IMR-90 (cell line): ENCODE measurements around the gene PLD4. TPM values are rescaled to one million over a fixed set of nuclear protein-coding genes. Genes with fewer than 3 reads are reported as not detected.

ENCODE experiments used
- ATAC-seq: fragments of 200-7000 bp; cut with Tn5 transposase; 2 replicates; pipeline ENCODE4 v1.9.1; 2020; ENCODE audit warnings: low read depth, mild to moderate bottlenecking, moderate library complexity
- BruUV-seq: library from RNA; stranded (reverse); fragments of 400-500 nt; replicated peaks from 2 replicates; lab custom pipeline; 2021; lab: Mats Ljungman, UMichigan
- CTCF ChIA-PET: fragments of 300-600 bp; formaldehyde crosslinking; extraction: SDS; loops from one replicate; lab custom pipeline; 2021; ENCODE audit warnings: antibody characterized with exemption; lab: Yijun Ruan, JAX
- POLR2A ChIA-PET: fragments of 300-600 bp; sonication (Branson Sonifier 250); formaldehyde crosslinking; loops from one replicate; lab custom pipeline; 2022; ENCODE audit warnings: antibody characterized with exemption; ENCODE audit not compliant: unreplicated experiment; lab: Charles Lee
- DNase-seq: peaks from one replicate; pipeline ENCODE4 v3.0.0; 2013
- H2AFZ ChIP-seq: replicated peaks from 2 replicates; pipeline ENCODE3; 2013; ENCODE audit warnings: low read length, mild to moderate bottlenecking; ENCODE audit not compliant: poor library complexity
- H2AK5ac ChIP-seq: 2 replicates; pipeline ENCODE4 v1.6.1; 2013; ENCODE audit warnings: low read depth, low read length, inconsistent platforms
- H2AK9ac ChIP-seq: replicated peaks from 2 replicates; pipeline ENCODE3; 2013; ENCODE audit warnings: mild to moderate bottlenecking, low read depth, low read length, moderate library complexity; ENCODE audit not compliant: poor library complexity
- H2BK120ac ChIP-seq: 2 replicates; pipeline ENCODE4 v1.6.1; 2013; ENCODE audit warnings: low read depth, low read length, inconsistent platforms
- H2BK15ac ChIP-seq: 3 replicates; pipeline ENCODE4 v1.6.1; 2013; ENCODE audit warnings: low read depth, low read length, inconsistent platforms
- H2BK20ac ChIP-seq: 2 replicates; pipeline ENCODE4 v1.6.1; 2013; ENCODE audit warnings: low read depth, mild to moderate bottlenecking, inconsistent platforms, low read length, moderate library complexity
- H2BK5ac ChIP-seq: 2 replicates; pipeline ENCODE4 v1.6.1; 2013; ENCODE audit warnings: mild to moderate bottlenecking, low read depth, low read length, inconsistent platforms; ENCODE audit not compliant: poor library complexity, severe bottlenecking
- H3K14ac ChIP-seq: replicated peaks from 2 replicates; pipeline ENCODE4 v1.6.1; 2013; ENCODE audit warnings: low read depth, low read length, inconsistent platforms
- H3K18ac ChIP-seq: 2 replicates; pipeline ENCODE4 v1.6.1; 2013; ENCODE audit warnings: low read depth, low read length, control low read depth
- H3K23ac ChIP-seq: 2 replicates; pipeline ENCODE4 v1.6.1; 2013; ENCODE audit warnings: low read depth, low read length, inconsistent platforms
- H3K27ac ChIP-seq: 2 replicates; pipeline ENCODE4 v1.5.1; 2013; ENCODE audit warnings: mild to moderate bottlenecking, control low read depth, low read length; ENCODE audit not compliant: insufficient read depth
- H3K27me3 ChIP-seq: 2 replicates; pipeline ENCODE4 v1.6.1; 2013; ENCODE audit warnings: low read length; ENCODE audit not compliant: control insufficient read depth, insufficient read depth
- H3K36me3 ChIP-seq: 2 replicates; pipeline ENCODE4 v1.6.1; 2013; ENCODE audit warnings: low read length, mixed read lengths; ENCODE audit not compliant: control insufficient read depth, insufficient read depth
- H3K4ac ChIP-seq: 2 replicates; pipeline ENCODE4 v1.6.1; 2013; ENCODE audit warnings: low read depth, low read length, inconsistent platforms
- H3K4me1 ChIP-seq: 2 replicates; pipeline ENCODE4 v1.6.1; 2013; ENCODE audit warnings: low read length, mixed read lengths; ENCODE audit not compliant: control insufficient read depth, insufficient read depth
- H3K4me2 ChIP-seq: 2 replicates; pipeline ENCODE4 v1.6.1; 2013; ENCODE audit warnings: low read depth, mild to moderate bottlenecking, control low read depth, low read length, moderate library complexity
- H3K4me3 ChIP-seq: 2 replicates; pipeline ENCODE4 v1.5.1; 2013; ENCODE audit warnings: low read depth, mild to moderate bottlenecking, control low read depth, low read length, moderate library complexity; ENCODE audit not compliant: insufficient read depth
- H3K56ac ChIP-seq: 2 replicates; pipeline ENCODE4 v1.6.1; 2013; ENCODE audit warnings: low read length, inconsistent platforms; ENCODE audit not compliant: insufficient read depth; ENCODE audit errors: extremely low read depth
- H3K79me1 ChIP-seq, 2 experiments: 2 replicates each; pipeline ENCODE4 v1.6.1; 2013; ENCODE audit warnings: low read length in 2 of 2, inconsistent platforms in 1 of 2, low read depth in 1 of 2
- H3K9ac ChIP-seq: 2 replicates; pipeline ENCODE4 v1.6.1; 2013; ENCODE audit warnings: low read depth, low read length, control low read depth
- H3K9me1 ChIP-seq: 2 replicates; pipeline ENCODE4 v1.6.1; 2013; ENCODE audit warnings: low read length, inconsistent platforms; ENCODE audit not compliant: insufficient read depth
- H3K9me3 ChIP-seq: 2 replicates; pipeline ENCODE4 v1.6.1; 2013; ENCODE audit warnings: low read length; ENCODE audit not compliant: control insufficient read depth, insufficient read depth
- H4K20me1 ChIP-seq: 2 replicates; pipeline ENCODE4 v1.6.1; 2013; ENCODE audit warnings: low read length, inconsistent platforms; ENCODE audit not compliant: insufficient read depth
- H4K5ac ChIP-seq: 2 replicates; pipeline ENCODE4 v1.6.1; 2013; ENCODE audit warnings: mild to moderate bottlenecking, low read depth, low read length, control low read depth
- H4K8ac ChIP-seq, 2 experiments: 2 replicates each; pipeline ENCODE4 v1.6.1; 2013; ENCODE audit warnings: low read depth in 2 of 2, low read length in 2 of 2, control low read depth in 1 of 2, inconsistent platforms in 1 of 2
- H4K91ac ChIP-seq: 2 replicates; pipeline ENCODE4 v1.6.1; 2013; ENCODE audit warnings: low read depth, low read length, inconsistent platforms; ENCODE audit not compliant: insufficient read depth
- CEBPB ChIP-seq: IDR thresholded peaks from 2 replicates; pipeline ENCODE4 v1.6.1; 2012; ENCODE audit warnings: low read depth, low read length, improper control_type of control experiment
- CHD1 ChIP-seq: IDR thresholded peaks from 2 replicates; pipeline ENCODE4 v1.6.1; 2012; ENCODE audit warnings: low read depth, low read length, improper control_type of control experiment
- MAFK ChIP-seq: IDR thresholded peaks from 2 replicates; pipeline ENCODE4 v1.6.1; 2012; ENCODE audit warnings: low read depth, low read length, improper control_type of control experiment
- MAZ ChIP-seq: IDR thresholded peaks from 2 replicates; pipeline ENCODE4 v1.6.1; 2012; ENCODE audit warnings: low read depth, mild to moderate bottlenecking, low read length, improper control_type of control experiment, moderate library complexity, borderline replicate concordance
- MXI1 ChIP-seq: IDR thresholded peaks from 2 replicates; pipeline ENCODE4 v1.6.1; 2012; ENCODE audit warnings: low read depth, mild to moderate bottlenecking, low read length, moderate library complexity, borderline replicate concordance
- POLR2A ChIP-seq: IDR thresholded peaks from 2 replicates; pipeline ENCODE4 v1.6.1; 2012; ENCODE audit warnings: mild to moderate bottlenecking, low read depth, low read length
- RAD21 ChIP-seq: IDR thresholded peaks from 2 replicates; pipeline ENCODE4 v1.6.1; 2012; ENCODE audit warnings: low read length, improper control_type of control experiment
- RCOR1 ChIP-seq: IDR thresholded peaks from 2 replicates; pipeline ENCODE4 v1.6.1; 2012; ENCODE audit warnings: mild to moderate bottlenecking, low read length, improper control_type of control experiment; ENCODE audit not compliant: insufficient replicate concordance
- RFX5 ChIP-seq: IDR thresholded peaks from 2 replicates; pipeline ENCODE4 v1.8.0; 2012; ENCODE audit warnings: low read depth, mild to moderate bottlenecking, low read length, moderate library complexity
- SMC3 ChIP-seq: fragments of 150-350 bp; IDR thresholded peaks from 2 replicates; pipeline ENCODE4 v1.6.1; 2016; ENCODE audit warnings: low read depth, mild to moderate bottlenecking, antibody characterized with exemption, low read length, moderate library complexity
- WGBS, 2 experiments: methylation state at CpG; one replicate each; pipeline versions ENCODE4 v1.1.5 to v1.1.7; 2013; ENCODE audit warnings: missing lambda C conversion rate in 2 of 2; ENCODE audit not compliant: insufficient read length in 1 of 2; ENCODE audit errors: extremely low coverage in 2 of 2; 5-methylcytosine and 5-hydroxymethylcytosine counted together
- dilution Hi-C: fragments of 300-500 bp; cut with HindIII; formaldehyde crosslinking; loops from one replicate; pipeline ENCODE4 v1.14.3; 2018; ENCODE audit warnings: low sequenced_read_pairs; ENCODE audit not compliant: unreplicated experiment
- in situ Hi-C: fragments of 300-500 bp; cut with MboI; formaldehyde crosslinking; loops from 3 replicates; pipeline ENCODE4 v1.14.3; 2019; ENCODE audit warnings: low sequenced_read_pairs, inconsistent platforms, mixed read lengths
- intact Hi-C: fragments of 100-400 bp; cut with micrococcal nuclease; formaldehyde crosslinking; loops from 2 replicates; pipeline ENCODE4 v1.10.0; 2022
- polyA plus RNA-seq, 3 experiments: library from polyadenylated mRNA; depleted of rRNA; stranded (reverse); fragments of >200 nt; gene quantifications; 2 replicates each; pipeline ENCODE4 v1.2.3, GENCODE V29; 2012; ENCODE audit warnings: low replicate concordance in 1 of 3
- total RNA-seq: library from RNA; depleted of rRNA; stranded (reverse); fragments of >200 nt; gene quantifications from 2 replicates; pipeline ENCODE4 v1.2.3, GENCODE V29; 2012
- TF ChIP-seq, protein P1 (sequence below): fragments of 150-350 bp; IDR thresholded peaks from 2 replicates; pipeline ENCODE4 v1.6.1; 2017; ENCODE audit warnings: mild to moderate bottlenecking, antibody characterized with exemption, low read length, low read depth
- TF ChIP-seq, protein P2 (sequence below): conservative IDR thresholded peaks from 2 replicates; pipeline ENCODE4 v1.5.1; 2012; ENCODE audit warnings: mild to moderate bottlenecking, low read depth, low read length, improper control_type of control experiment

The PLD4 gene
- total and polyA plus RNA-seq, 2 of the 4 experiments (the other 2 are of a cell fraction): 0.05 TPM; not detected in 1

DNA sequence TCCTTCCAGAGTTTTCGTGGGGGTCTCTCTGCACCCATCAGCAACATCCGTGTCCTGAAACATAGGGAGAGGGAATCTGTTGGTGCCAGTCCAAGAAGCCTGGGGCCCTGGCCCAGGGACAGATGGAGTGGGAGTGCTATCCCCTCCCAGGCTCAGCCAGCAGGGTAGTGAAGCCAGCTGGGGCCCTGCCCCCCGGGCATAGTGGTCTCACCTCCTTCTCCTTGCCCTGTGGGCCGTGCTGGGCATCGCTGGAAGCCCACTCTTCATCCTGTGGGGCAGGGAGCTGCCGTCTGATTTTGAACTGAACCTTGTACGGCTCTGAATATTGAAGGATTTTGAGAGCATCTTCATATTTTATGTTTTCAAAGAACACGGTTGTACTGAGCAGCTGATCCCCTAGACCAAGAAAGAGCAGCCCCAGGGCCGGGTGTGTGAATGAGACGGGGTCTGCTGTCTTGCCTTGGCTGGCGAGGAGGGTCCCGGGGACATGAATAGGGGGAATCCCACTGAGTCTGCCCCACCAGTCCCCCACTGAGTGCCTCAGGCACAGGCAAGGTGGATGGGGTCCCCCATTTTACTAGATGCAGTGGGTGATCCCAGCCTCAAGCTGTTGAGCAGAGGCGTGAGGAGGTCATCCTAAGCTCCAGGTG lies 30.2 kb downstream of the PLD4 start:
- no peak overlapping the region for H3K23ac ChIP-seq
- H3K36me3 ChIP-seq: peaks cover 2% of the 10 kb centered on the region; the same call in 1 of the 2 replicates
- H3K4ac ChIP-seq: no peak overlapping the region
- H3K9ac ChIP-seq: no peak overlapping the region
- H3K9me1 ChIP-seq: no peaks in the 10 kb centered on the region
- CTCF ChIA-PET: no interaction called here
- H3K9me3 ChIP-seq: no peaks in the 10 kb centered on the region
- H4K5ac ChIP-seq: no peak overlapping the region
- dilution Hi-C loops (no loop called here), in situ Hi-C loops (no loop called here), intact Hi-C loops (no loop called here)
- no peak overlapping the region for H3K4me2 ChIP-seq
- no peak overlapping the region for H3K27ac ChIP-seq
- H2AK9ac ChIP-seq: no peak overlapping the region
- no peak overlapping the region for H3K56ac ChIP-seq
- POLR2A ChIA-PET: no interaction called here
- H2BK120ac ChIP-seq: no peak overlapping the region
- no peak overlapping the region for H2BK20ac ChIP-seq
- no peak overlapping the region for H3K18ac ChIP-seq
- H4K8ac ChIP-seq: no peak overlapping the region
- H3K4me1 ChIP-seq: no peaks in the 10 kb centered on the region
- H3K79me1 ChIP-seq: no peaks in the 10 kb centered on the region
- H2BK5ac ChIP-seq: no peak overlapping the region
- no peak overlapping the region for H3K14ac ChIP-seq
- H3K4me3 ChIP-seq: no peak overlapping the region
- no TSS peak for BruUV-seq
- ATAC-seq (no peak), DNase-seq (no peak)
- H4K91ac ChIP-seq: no peak overlapping the region
- 78% methylated on average over 4 of the region's 13 CpGs; no CpG with 5 or more reads in 1 of the 2 experiments for WGBS, 2 experiments
- H3K27me3 ChIP-seq: no peaks in the 10 kb centered on the region; the same call in 1 of the 2 replicates
- TF ChIP-seq MXI1 (no peak), POLR2A (no peak), RCOR1 (no peak), RFX5 (no peak), SMC3 (no peak), MAFK (no peak), CEBPB (no peak), RAD21 (no peak), MAZ (no peak), CHD1 (no peak)
- TF ChIP-seq, protein P1, sequence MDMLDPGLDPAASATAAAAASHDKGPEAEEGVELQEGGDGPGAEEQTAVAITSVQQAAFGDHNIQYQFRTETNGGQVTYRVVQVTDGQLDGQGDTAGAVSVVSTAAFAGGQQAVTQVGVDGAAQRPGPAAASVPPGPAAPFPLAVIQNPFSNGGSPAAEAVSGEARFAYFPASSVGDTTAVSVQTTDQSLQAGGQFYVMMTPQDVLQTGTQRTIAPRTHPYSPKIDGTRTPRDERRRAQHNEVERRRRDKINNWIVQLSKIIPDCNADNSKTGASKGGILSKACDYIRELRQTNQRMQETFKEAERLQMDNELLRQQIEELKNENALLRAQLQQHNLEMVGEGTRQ: no peak
- TF ChIP-seq, protein P2, sequence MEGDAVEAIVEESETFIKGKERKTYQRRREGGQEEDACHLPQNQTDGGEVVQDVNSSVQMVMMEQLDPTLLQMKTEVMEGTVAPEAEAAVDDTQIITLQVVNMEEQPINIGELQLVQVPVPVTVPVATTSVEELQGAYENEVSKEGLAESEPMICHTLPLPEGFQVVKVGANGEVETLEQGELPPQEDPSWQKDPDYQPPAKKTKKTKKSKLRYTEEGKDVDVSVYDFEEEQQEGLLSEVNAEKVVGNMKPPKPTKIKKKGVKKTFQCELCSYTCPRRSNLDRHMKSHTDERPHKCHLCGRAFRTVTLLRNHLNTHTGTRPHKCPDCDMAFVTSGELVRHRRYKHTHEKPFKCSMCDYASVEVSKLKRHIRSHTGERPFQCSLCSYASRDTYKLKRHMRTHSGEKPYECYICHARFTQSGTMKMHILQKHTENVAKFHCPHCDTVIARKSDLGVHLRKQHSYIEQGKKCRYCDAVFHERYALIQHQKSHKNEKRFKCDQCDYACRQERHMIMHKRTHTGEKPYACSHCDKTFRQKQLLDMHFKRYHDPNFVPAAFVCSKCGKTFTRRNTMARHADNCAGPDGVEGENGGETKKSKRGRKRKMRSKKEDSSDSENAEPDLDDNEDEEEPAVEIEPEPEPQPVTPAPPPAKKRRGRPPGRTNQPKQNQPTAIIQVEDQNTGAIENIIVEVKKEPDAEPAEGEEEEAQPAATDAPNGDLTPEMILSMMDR: no peak
- H2AK5ac ChIP-seq: no peak overlapping the region
- H2AFZ ChIP-seq: no peak overlapping the region
- H4K20me1 ChIP-seq: no peaks in the 10 kb centered on the region
- H2BK15ac ChIP-seq: no peak overlapping the region
